GM12878 (cell line): ENCODE measurements around the gene TENT4B. TPM values are rescaled to one million over a fixed set of nuclear protein-coding genes. Genes with fewer than 3 reads are reported as not detected.

Source experiments
- ATAC-seq: fragments of 200-7000 bp; cut with Tn5 transposase; 3 replicates; pipeline ENCODE4 v1.9.1; 2020; ENCODE audit warnings: mild to moderate bottlenecking, moderate library complexity
- BruUV-seq: library from RNA; stranded (reverse); fragments of 400-500 nt; replicated peaks from 2 replicates; lab custom pipeline; 2021; lab: Mats Ljungman, UMichigan
- CTCF ChIA-PET: fragments of 300-600 bp; sonication (Branson Sonifier 250); formaldehyde crosslinking; extraction: SDS; loops from one replicate; lab custom pipeline; 2021; ENCODE audit warnings: inconsistent platforms; lab: Yijun Ruan, JAX
- POLR2A ChIA-PET: fragments of 350-600 bp; formaldehyde crosslinking; extraction: SDS; loops from one replicate; lab custom pipeline; 2021; ENCODE audit warnings: inconsistent platforms; lab: Charles Lee
- RAD21 ChIA-PET: fragments of 300-600 bp; sonication (Branson Sonifier 250); formaldehyde crosslinking; loops from one replicate; lab custom pipeline; 2023; ENCODE audit warnings: antibody characterized with exemption; ENCODE audit not compliant: unreplicated experiment; lab: Charles Lee
- SMC1A ChIA-PET: fragments of 300-600 bp; sonication (Branson Sonifier 250); formaldehyde crosslinking; loops from one replicate; lab custom pipeline; 2023; ENCODE audit not compliant: unreplicated experiment, uncharacterized antibody; lab: Charles Lee
- DNase-seq: peaks from one replicate; pipeline ENCODE4 v3.0.0-alpha.2; 2011; ENCODE audit warnings: low read depth, low spot score
- FAIRE-seq: peaks from 3 replicates; lab custom pipeline; 2011; peaks lifted over from hg19 to GRCh38; lab: Jason Lieb, UNC
- H2AFZ ChIP-seq: 2 replicates; pipeline ENCODE4 v1.6.0; 2011; ENCODE audit warnings: low read depth, low read length, control low read depth; ENCODE audit not compliant: control insufficient read depth
- H3K27ac ChIP-seq: 2 replicates; pipeline ENCODE4 v1.5.1; 2011; ENCODE audit warnings: control low read depth; ENCODE audit not compliant: control insufficient read depth, insufficient read depth
- H3K27me3 ChIP-seq, 2 experiments: replicated peaks in 1 of 2; 2 replicates each; pipeline versions ENCODE4 v1.6.0 to v1.6.1; 2011; ENCODE audit warnings: low read length in 1 of 2; ENCODE audit not compliant: control insufficient read depth in 2 of 2, insufficient read depth in 2 of 2
- H3K36me3 ChIP-seq, 2 experiments: 2 replicates each; pipeline ENCODE4 v1.5.1; 2011; ENCODE audit warnings: low read length in 1 of 2; ENCODE audit not compliant: control insufficient read depth in 2 of 2, insufficient read depth in 2 of 2
- H3K4me1 ChIP-seq: 2 replicates; pipeline ENCODE4 v1.6.1; 2011; ENCODE audit warnings: mild to moderate bottlenecking, low read length, moderate library complexity, mixed read lengths; ENCODE audit not compliant: control insufficient read depth, insufficient read depth
- H3K4me2 ChIP-seq: 2 replicates; pipeline ENCODE4 v1.6.0; 2011; ENCODE audit warnings: control low read depth; ENCODE audit not compliant: control insufficient read depth, insufficient read depth
- H3K4me3 ChIP-seq: fragments of 200-600 bp; sonication (generic); 2 replicates; pipeline ENCODE4 v1.5.1; 2016
- H3K79me2 ChIP-seq: 2 replicates; pipeline ENCODE4 v1.6.0; 2011; ENCODE audit warnings: low read length; ENCODE audit not compliant: control insufficient read depth, insufficient read depth
- H3K9ac ChIP-seq: 2 replicates; pipeline ENCODE4 v1.8.0; 2011; ENCODE audit warnings: low read length, control low read depth, mixed read lengths; ENCODE audit not compliant: control insufficient read depth, insufficient read depth
- H3K9me3 ChIP-seq: replicated peaks from 3 replicates; pipeline ENCODE4 v1.5.1; 2011; ENCODE audit warnings: mild to moderate bottlenecking, low read length; ENCODE audit not compliant: control insufficient read depth, insufficient read depth
- H4K20me1 ChIP-seq: 2 replicates; pipeline ENCODE4 v1.6.0; 2011; ENCODE audit not compliant: control insufficient read depth, insufficient read depth
- CBFB ChIP-seq: IDR thresholded peaks from 2 replicates; pipeline ENCODE4 v1.6.1; 2016; ENCODE audit warnings: antibody characterized with exemption, low read depth
- HCFC1 ChIP-seq: fragments of 150-350 bp; IDR thresholded peaks from 2 replicates; pipeline ENCODE4 v1.6.1; 2014; ENCODE audit warnings: low read length
- KDM1A ChIP-seq: fragments of 200-600 bp; sonication (generic); IDR thresholded peaks from 2 replicates; pipeline ENCODE4 v1.6.1; 2016; ENCODE audit warnings: borderline replicate concordance
- MEF2A ChIP-seq: IDR thresholded peaks from 2 replicates; pipeline ENCODE4 v1.6.1; 2011; ENCODE audit warnings: low read depth, mild to moderate bottlenecking, low read length, moderate library complexity; ENCODE audit not compliant: insufficient read depth
- NRF1 ChIP-seq: conservative IDR thresholded peaks from 2 replicates; pipeline ENCODE4 v1.6.1; 2011; ENCODE audit warnings: mild to moderate bottlenecking, low read depth, low read length, improper control_type of control experiment
- RAD21 ChIP-seq: IDR thresholded peaks from 2 replicates; pipeline ENCODE4 v1.6.1; 2011; ENCODE audit warnings: mild to moderate bottlenecking, low read depth, low read length, moderate library complexity; ENCODE audit not compliant: insufficient read depth
- SIX5 ChIP-seq: IDR thresholded peaks from 2 replicates; pipeline ENCODE4 v1.6.1; 2011; ENCODE audit warnings: mild to moderate bottlenecking, low read depth, low read length, moderate library complexity; ENCODE audit not compliant: severe bottlenecking
- SMARCA5 ChIP-seq: fragments of 450-650 bp; IDR thresholded peaks from 2 replicates; pipeline ENCODE4 v1.6.1; 2017; ENCODE audit warnings: mild to moderate bottlenecking
- TAF1 ChIP-seq: IDR thresholded peaks from 2 replicates; pipeline ENCODE4 v1.6.1; 2011; ENCODE audit warnings: mild to moderate bottlenecking, low read depth, low read length, borderline replicate concordance
- TARDBP ChIP-seq: IDR thresholded peaks from 2 replicates; pipeline ENCODE4 v1.6.1; 2016; ENCODE audit warnings: borderline replicate concordance
- TBL1XR1 ChIP-seq: IDR thresholded peaks from 2 replicates; pipeline ENCODE4 v1.6.1; 2012; ENCODE audit warnings: low read depth, low read length, improper control_type of control experiment
- ZZZ3 ChIP-seq: IDR thresholded peaks from 2 replicates; pipeline ENCODE4 v1.6.1; 2011; ENCODE audit warnings: low read depth; ENCODE audit not compliant: control insufficient read depth, insufficient read length
- WGBS: methylation state at CpG from one replicate; pipeline ENCODE4 v1.1.6; 2016; ENCODE audit warnings: low lambda C conversion rate; ENCODE audit not compliant: insufficient replicate concordance, insufficient coverage; ENCODE audit errors: missing lambda C conversion rate; 5-methylcytosine and 5-hydroxymethylcytosine counted together
- in situ Hi-C: fragments of 300-500 bp; cut with MboI; formaldehyde crosslinking; loops from 9 replicates; pipeline ENCODE4 v1.14.3; 2018; ENCODE audit warnings: mixed read lengths
- intact Hi-C: fragments of 100-400 bp; cut with micrococcal nuclease; formaldehyde crosslinking; loops from one replicate; pipeline ENCODE4 v1.14.2; 2022; ENCODE audit not compliant: unreplicated experiment
- polyA plus RNA-seq, 11 experiments: library from polyadenylated mRNA; depleted of rRNA in 4 of 11; unstranded in 6 of 11; stranded (reverse) in 5 of 11; fragments of >200 nt; fragmentation: Nextera tagmentation in 4 of 11; fragmentation: Illumina TruSeq in 1 of 11; extraction: Ambion mirVana in 4 of 11; extraction: Trizol in 1 of 11; gene quantifications; 1 replicate in 1 of 11; 2 replicates in 10 of 11; pipeline versions ENCODE4 v1.2.1 to v1.2.3, GENCODE V29; 2011 to 2016; ENCODE audit warnings: inconsistent platforms in 2 of 11, missing spikeins in 2 of 11, low read depth in 1 of 11
- total RNA-seq, 4 experiments: library from RNA; depleted of rRNA in 3 of 4; stranded (reverse); fragments of >200 nt in 3 of 4; fragmentation: Illumina TruSeq in 1 of 4; extraction: Trizol in 1 of 4; gene quantifications; 2 replicates each; pipeline versions ENCODE4 v1.2.1 to v1.2.3, GENCODE V29; 2013 to 2021
- TF ChIP-seq, protein P1 (sequence below): IDR thresholded peaks from 2 replicates; pipeline ENCODE4 v1.6.1; 2012; ENCODE audit warnings: low read length, inconsistent platforms
- TF ChIP-seq, protein P2 (sequence below): IDR thresholded peaks from 2 replicates; pipeline ENCODE4 v1.6.1; 2012; ENCODE audit warnings: mild to moderate bottlenecking, low read depth, low read length
- TF ChIP-seq, protein P3 (sequence below): IDR thresholded peaks from 2 replicates; pipeline ENCODE4 v1.6.1; 2011; ENCODE audit warnings: low read depth, mild to moderate bottlenecking, low read length, moderate library complexity, borderline replicate concordance; ENCODE audit errors: extremely low read depth
- TF ChIP-seq, protein P4 (sequence below): fragments of 450-650 bp; formaldehyde crosslinking; IDR thresholded peaks from 2 replicates; pipeline ENCODE4 v1.5.0; 2022; ENCODE audit warnings: mild to moderate bottlenecking, missing genetic modification characterization

TENT4B gene
- total and polyA plus RNA-seq, 10 of the 15 experiments (the other 5 are each of a cell fraction or from before 2014, with no cell fraction given) = 4.4 to 16.7 (median 10.8) TPM

DNA sequence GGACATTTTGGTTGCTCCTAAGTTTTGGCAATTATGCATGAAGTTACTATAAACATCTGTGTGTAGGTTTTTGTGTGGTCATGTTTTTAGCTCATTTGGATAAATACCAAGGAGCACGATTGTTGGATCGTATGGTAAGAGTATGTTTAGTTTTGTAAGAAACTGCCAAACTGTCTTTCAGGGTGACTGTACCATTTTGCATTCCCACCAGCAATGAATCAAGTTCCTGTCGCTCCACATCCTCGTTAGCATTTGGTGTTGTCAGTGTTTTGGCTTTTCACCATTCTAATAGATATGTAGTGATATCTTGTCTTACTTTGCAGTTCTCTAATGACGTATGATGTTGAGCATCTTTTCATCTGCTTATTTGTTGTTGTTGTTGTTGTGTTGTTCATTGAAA, 20.2 kb downstream of the TENT4B start:
- Histone ChIP-seq H3K27ac (no peak overlapping the region), H3K4me2 (no peak overlapping the region), H3K4me1 (peaks cover 12% of the 10 kb centered on the region), H3K9me3 (no peaks in the 10 kb centered on the region; the same call in 2 of the 3 replicates), H2AFZ (no peak overlapping the region), H4K20me1 (no peaks in the 10 kb centered on the region), H3K36me3 (no peaks in the 10 kb centered on the region; a peak in 1 of 4 replicates), H3K27me3 (no peaks in the 10 kb centered on the region), H3K4me3 (no peak overlapping the region), H3K79me2 (peaks cover 59% of the 10 kb centered on the region), H3K9ac (no peak overlapping the region)
- FAIRE-seq (no peak), DNase-seq (no peak), ATAC-seq (no peak)
- CTCF ChIA-PET = no interaction called here
- intact Hi-C loops (no loop called here), in situ Hi-C loops (no loop called here)
- SMC1A ChIA-PET = interaction anchor here (1.1 to 1.3 kb wide), 2 partner anchors 12 to 105 kb away, joined by 3 read pairs; no protein-coding TSS in a partner anchor
- RAD21 ChIA-PET = interaction anchor here (0.8 to 1.5 kb wide), 2 partner anchors 9 to 37 kb away, joined by 3 to 4 read pairs; no protein-coding TSS in a partner anchor
- TF ChIP-seq MEF2A = no peak
- TF ChIP-seq HCFC1 = no peak
- TF ChIP-seq, protein P1, sequence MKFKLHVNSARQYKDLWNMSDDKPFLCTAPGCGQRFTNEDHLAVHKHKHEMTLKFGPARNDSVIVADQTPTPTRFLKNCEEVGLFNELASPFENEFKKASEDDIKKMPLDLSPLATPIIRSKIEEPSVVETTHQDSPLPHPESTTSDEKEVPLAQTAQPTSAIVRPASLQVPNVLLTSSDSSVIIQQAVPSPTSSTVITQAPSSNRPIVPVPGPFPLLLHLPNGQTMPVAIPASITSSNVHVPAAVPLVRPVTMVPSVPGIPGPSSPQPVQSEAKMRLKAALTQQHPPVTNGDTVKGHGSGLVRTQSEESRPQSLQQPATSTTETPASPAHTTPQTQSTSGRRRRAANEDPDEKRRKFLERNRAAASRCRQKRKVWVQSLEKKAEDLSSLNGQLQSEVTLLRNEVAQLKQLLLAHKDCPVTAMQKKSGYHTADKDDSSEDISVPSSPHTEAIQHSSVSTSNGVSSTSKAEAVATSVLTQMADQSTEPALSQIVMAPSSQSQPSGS = no peak
- TF ChIP-seq, protein P2, sequence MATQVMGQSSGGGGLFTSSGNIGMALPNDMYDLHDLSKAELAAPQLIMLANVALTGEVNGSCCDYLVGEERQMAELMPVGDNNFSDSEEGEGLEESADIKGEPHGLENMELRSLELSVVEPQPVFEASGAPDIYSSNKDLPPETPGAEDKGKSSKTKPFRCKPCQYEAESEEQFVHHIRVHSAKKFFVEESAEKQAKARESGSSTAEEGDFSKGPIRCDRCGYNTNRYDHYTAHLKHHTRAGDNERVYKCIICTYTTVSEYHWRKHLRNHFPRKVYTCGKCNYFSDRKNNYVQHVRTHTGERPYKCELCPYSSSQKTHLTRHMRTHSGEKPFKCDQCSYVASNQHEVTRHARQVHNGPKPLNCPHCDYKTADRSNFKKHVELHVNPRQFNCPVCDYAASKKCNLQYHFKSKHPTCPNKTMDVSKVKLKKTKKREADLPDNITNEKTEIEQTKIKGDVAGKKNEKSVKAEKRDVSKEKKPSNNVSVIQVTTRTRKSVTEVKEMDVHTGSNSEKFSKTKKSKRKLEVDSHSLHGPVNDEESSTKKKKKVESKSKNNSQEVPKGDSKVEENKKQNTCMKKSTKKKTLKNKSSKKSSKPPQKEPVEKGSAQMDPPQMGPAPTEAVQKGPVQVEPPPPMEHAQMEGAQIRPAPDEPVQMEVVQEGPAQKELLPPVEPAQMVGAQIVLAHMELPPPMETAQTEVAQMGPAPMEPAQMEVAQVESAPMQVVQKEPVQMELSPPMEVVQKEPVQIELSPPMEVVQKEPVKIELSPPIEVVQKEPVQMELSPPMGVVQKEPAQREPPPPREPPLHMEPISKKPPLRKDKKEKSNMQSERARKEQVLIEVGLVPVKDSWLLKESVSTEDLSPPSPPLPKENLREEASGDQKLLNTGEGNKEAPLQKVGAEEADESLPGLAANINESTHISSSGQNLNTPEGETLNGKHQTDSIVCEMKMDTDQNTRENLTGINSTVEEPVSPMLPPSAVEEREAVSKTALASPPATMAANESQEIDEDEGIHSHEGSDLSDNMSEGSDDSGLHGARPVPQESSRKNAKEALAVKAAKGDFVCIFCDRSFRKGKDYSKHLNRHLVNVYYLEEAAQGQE = no peak
- TF ChIP-seq TAF1 = no peak
- no peak for TF ChIP-seq KDM1A
- TF ChIP-seq RAD21 = no peak
- no peak for TF ChIP-seq SIX5
- TF ChIP-seq TBL1XR1 = no peak
- TF ChIP-seq TARDBP = no peak
- TF ChIP-seq NRF1 = no peak
- TF ChIP-seq SMARCA5 = no peak
- TF ChIP-seq, protein P3, sequence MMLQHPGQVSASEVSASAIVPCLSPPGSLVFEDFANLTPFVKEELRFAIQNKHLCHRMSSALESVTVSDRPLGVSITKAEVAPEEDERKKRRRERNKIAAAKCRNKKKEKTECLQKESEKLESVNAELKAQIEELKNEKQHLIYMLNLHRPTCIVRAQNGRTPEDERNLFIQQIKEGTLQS = no peak
- TF ChIP-seq, protein P4, sequence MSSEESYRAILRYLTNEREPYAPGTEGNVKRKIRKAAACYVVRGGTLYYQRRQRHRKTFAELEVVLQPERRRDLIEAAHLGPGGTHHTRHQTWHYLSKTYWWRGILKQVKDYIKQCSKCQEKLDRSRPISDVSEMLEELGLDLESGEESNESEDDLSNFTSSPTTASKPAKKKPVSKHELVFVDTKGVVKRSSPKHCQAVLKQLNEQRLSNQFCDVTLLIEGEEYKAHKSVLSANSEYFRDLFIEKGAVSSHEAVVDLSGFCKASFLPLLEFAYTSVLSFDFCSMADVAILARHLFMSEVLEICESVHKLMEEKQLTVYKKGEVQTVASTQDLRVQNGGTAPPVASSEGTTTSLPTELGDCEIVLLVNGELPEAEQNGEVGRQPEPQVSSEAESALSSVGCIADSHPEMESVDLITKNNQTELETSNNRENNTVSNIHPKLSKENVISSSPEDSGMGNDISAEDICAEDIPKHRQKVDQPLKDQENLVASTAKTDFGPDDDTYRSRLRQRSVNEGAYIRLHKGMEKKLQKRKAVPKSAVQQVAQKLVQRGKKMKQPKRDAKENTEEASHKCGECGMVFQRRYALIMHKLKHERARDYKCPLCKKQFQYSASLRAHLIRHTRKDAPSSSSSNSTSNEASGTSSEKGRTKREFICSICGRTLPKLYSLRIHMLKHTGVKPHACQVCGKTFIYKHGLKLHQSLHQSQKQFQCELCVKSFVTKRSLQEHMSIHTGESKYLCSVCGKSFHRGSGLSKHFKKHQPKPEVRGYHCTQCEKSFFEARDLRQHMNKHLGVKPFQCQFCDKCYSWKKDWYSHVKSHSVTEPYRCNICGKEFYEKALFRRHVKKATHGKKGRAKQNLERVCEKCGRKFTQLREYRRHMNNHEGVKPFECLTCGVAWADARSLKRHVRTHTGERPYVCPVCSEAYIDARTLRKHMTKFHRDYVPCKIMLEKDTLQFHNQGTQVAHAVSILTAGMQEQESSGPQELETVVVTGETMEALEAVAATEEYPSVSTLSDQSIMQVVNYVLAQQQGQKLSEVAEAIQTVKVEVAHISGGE (CRISPR knock-in tag) = no peak
- TF ChIP-seq ZZZ3 = no peak
- TF ChIP-seq CBFB = no peak
- POLR2A ChIA-PET = no interaction called here
- BruUV-seq = no TSS peak
- 34% methylated on average over 5 of the region's 5 CpGs for WGBS
